RPMI7951 (cell line): ENCODE data around the gene INPP5D. TPM values are rescaled to one million over a fixed set of nuclear protein-coding genes. Genes with fewer than 3 reads are reported as not detected.

Experiments used
- DNase-seq: peaks from one replicate; pipeline ENCODE4 v3.0.0-alpha.2; 2012; ENCODE audit warnings: low read depth
- total RNA-seq: library from RNA; depleted of rRNA; stranded (reverse); fragments of >200 nt; shearing (Covaris generic); gene quantifications from 2 replicates; pipeline ENCODE4 v1.2.3, GENCODE V29; 2014

INPP5D gene
- total RNA-seq, 1 experiment from 2014 or later: 0.24 TPM

DNA sequence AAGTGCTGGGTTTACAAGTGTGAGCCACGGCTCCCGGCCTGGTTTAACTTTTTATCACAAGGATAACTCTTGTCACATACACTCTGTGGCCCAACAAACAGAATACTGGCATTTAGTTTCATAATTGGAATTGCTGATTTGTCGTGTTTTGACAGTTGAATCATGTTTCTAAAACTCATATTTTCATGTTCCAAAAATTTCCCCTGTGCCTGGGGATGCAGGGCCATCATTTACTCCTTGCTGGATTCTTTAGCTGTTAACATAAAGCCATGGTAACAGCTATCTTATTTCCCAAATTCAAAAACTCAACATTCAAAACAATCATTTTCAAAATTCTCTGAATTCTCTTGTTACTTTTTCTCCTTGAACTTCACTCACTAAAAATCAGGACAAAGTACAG, 174.9 kb downstream of the INPP5D start:
- DNase-seq: no peak

GRCh38 chr2:233235977-233236376, 175.8 kb downstream of the INPP5D start:
- DNase-seq: no peak

DNA sequence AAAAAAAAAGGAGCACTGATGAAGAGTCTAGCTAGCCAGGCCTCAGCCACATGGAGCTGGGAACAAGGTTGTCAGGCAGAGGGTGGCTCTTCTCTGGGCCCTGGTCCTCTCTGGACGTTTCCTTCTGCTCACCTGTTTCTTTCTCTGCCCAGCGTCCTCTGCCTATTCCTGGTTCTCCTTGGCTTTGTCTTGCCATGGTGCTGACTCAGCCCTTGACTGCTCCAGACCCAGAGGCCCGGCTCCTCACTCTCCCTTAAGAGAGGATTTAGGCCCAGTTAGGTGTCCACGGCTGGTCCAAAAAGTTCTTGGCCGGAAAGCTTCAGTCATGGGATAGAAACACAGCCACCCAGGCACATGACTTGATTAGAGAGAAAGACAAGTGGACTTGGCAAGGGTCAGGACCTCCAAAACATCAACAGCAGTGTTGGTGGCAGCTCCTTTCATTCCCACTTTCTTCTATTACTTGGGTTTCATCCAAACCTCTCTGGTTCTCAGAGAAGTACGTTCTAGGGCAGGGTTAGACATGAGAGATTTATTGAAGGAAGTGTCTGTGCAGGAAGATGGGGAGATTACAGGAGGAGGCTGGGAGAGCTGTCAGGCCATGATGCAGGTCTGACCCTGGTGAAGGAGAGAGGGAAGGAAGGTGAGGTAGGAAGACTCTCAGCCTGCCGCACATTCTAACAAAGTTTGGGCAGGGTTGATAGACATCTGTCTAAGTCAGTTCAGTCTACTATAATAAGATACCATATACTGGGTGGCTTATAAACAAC, 176.9 kb downstream of the INPP5D start:
- DNase-seq: no peak

DNA sequence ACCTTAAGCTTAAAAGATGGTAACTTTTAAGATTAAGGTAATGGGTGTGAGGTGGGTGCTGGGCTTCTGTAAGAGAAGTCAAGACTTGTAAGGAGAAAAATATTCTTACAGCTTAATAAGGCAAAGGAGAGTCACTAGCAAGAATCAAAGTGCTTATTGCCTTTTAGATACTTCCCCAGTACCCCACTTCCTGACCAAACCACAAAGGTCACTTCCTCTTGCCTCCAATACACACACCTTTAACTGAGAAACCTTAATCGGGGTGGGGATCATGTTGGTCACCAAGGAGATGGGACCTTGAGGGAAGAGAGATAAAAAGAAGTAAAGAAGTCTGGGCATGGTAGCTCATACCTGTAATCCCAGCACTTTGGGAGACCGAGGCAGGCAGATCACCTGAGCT, 180.8 kb downstream of the INPP5D start:
- DNase-seq: no peak

DNA sequence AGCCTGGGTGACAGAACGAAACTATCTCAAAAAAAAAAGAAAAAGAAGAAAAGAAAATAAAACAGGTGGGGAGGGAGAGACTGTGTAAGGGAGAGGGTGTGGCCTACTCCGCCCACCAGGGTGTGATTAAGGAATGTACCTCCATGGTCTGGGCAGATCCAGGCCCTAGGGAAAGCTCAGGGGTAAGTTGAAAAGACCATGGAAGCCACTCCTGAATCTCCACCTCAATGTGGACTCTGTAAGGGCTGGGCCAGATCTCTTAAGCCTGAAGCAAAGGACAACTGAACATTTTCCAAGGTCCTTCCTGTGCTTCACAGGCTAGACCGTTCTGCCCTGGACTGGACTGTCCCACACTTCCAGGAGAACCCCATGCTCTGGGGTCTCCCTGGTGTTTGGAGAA, 181.7 kb downstream of the INPP5D start:
- DNase-seq: no peak

- peak; percentile 72 for DNase-seq
These were observed 182.2 kb downstream of the INPP5D start for GRCh38 chr2:233242231-233242927.

- no peak for DNase-seq
These were observed 183.2 kb downstream of the INPP5D start for GRCh38 chr2:233243348-233243747.

GRCh38 chr2:233244818-233245217, 184.7 kb downstream of the INPP5D start:
- DNase-seq: peak; percentile 69

GRCh38 chr2:233245406-233245805, 185.3 kb downstream of the INPP5D start:
- DNase-seq: peak; percentile 59

DNA sequence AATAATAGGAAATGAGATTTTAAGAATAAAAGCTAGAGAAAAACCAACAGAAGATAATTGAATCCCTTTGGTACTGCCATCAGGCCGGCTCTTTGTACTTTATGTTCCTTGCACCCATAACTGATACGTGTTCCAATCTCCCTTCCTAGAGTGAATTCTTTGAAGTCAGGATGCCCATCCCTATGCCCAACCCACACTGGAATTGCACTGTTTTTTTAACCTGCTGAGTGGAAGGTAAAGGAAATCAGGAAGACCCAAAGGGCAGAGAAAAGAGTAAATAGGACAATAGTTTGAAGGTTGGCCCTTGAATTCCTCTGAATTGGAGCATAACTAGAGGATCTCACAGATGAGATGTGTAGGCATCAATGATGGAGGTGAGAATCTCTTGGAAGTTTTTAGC, 187.0 kb downstream of the INPP5D start:
- no peak for DNase-seq

GRCh38 chr2:233247744-233248143, 187.6 kb downstream of the INPP5D start:
- peak; percentile 95 for DNase-seq

DNA sequence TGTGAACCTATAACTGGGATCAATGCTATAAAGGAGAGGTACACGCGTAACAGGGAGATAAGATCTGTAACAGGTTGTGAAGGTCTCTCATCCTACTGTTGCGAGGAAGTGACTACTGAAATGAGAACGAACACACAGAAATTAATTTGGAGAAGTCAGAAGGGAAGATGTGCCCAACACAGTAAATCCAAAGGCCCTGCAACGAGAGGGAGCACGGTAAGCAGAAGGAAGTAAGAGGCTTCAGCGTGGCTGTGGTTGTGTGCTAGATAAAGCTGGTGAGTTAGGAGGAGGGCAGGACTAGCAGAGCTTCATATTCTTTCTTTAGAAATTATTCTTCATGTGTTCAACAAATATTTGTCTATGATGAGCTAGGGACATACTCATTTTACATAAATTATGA, 188.9 kb downstream of the INPP5D start:
- DNase-seq: no peak

DNA sequence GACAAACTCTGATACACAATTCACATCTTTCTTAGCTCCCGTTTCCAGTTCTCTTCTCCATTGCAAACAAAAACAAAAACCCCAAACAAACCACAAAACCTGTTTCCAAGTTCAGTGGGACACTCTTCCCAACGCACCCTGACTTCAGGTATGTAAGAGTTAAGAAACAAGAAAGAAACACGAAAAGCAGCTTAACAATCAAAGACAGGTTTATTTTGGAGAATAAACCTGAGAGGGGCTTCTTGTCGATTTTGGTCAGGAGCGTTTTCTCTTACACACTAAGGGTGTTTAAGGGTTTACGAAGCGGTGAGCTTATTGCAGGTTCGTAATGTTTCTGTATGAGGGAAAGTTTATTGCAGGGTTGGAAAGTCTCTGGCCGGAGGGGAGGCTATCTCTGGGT, 190.4 kb downstream of the INPP5D start:
- DNase-seq: no peak

- no peak for DNase-seq
These were observed 190.8 kb downstream of the INPP5D start for GRCh38 chr2:233250985-233251305.

DNA sequence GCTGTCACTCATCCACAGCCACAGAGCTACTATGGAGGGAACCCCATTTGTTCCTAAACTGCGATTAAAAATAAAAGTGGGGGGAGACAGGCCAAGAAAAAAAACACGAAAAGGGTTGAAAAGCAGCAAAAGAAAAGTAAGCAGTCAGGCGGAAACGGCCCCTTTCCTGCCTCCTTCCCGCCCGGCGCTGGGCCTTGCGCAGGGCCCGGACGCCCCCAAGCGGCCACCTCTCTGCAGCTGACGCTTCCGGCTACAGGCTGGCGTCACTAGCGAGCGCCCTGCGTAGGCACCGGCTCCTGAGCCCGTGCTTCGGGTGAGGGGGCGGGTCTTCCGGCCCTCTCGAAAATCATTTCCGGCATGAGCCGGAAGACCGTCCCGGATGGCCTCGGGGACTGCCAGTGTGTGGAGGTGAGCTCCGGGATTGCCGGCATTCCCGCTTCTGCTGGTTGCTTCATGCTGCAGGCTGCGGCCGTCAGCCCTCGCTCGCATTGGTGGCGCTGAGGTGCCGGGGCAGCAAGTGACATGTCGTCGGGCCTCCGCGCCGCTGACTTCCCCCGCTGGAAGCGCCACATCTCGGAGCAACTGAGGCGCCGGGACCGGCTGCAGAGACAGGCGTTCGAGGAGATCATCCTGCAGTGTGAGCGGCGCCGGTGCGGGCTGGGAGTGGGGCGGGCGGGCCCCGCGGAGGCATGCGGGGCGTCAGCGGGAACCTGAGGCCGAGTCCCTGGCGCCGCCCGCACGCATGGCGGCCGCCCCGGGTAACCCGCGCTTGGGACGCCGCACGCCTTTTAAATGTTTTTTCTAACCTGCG, 191.4 kb downstream of the INPP5D start, which contains the start of gene ATG16L1:
ATG16L1 (plus strand) TSS at position 368 of the 811 bp plus-strand sequence; CDS start at position 523, 155 bp downstream.
- DNase-seq: peak; percentile 96

GRCh38 chr2:233252227-233252626, 192.1 kb downstream of the INPP5D start:
- DNase-seq: no peak

- DNase-seq: no peak
These were observed 195.0 kb downstream of the INPP5D start for GRCh38 chr2:233255151-233255550.

DNA sequence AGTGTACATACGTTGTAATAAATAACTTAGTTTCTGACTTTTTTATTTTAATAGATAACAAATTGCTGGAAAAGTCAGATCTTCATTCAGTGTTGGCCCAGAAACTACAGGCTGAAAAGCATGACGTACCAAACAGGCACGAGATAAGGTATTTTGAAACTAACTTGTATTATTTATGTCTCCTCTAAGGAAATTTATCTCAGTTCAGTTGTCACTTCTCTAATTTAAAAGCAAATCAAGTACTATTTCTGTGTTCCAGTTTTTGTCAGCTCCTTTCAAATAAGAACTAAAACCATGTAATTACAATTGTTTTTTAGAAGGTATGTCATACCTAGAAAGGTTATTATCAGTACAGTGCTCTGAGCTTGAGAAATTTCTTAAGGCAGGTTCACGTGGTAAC, 195.9 kb downstream of the INPP5D start:
- no peak for DNase-seq
